SIG-M5 treated with dmso at 0.1 percent for 504 hours (cell line): ENCODE measurements around the gene KIRREL3.

Source experiments
- DNase-seq: peaks from one replicate; lab custom pipeline; 2025; ENCODE audit not compliant: unreplicated experiment; lab: John Stamatoyannopoulos, UW

Gene KIRREL3

GRCh38 chr11:126518972-126519690, 481.4 kb downstream of the KIRREL3 start:
- DNase-seq, result no peak

DNA sequence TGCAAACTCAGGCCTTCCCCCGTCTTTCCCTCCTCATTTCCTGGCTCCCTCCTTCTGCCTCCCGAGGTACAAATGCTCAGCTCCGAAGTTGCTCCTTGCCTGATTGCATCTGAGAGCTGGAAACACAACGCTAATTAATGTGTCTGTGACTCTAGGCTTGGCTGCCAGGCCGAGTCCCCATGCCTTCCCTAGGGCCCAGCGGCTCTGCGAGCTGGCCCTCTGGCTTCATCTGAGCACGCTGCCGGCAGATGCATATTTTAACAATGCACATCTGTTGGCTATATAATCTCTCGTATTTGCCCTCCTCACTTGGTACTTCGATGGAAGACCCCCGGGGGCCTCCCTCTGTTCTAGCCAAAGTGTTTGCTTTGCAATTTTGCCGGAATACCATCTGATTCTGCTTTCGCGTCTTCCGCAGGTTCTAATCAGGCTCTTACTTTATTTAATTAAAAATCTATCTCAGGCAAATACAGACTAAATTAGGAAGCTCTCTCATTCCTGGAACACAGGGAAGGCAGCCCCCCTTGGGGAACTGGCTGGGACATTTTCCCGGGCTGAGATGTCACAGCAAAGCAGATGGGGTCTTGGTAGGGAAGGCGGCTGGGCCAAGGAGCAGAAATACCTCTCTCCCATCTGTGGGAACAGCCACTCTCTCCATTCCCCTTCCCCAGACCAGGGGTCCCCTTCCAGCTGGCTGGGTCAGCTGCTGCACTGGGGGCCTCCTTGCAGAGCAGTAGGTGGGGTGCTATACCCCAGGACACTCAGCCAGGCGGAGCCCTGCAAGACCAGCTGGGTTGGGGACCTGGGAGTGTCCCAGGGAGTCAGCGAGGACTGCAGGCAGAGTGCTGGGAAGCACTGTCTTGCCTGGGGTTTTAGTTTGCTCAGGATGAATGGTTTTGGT, 482.2 kb downstream of the KIRREL3 start:
- no peak for DNase-seq

DNA sequence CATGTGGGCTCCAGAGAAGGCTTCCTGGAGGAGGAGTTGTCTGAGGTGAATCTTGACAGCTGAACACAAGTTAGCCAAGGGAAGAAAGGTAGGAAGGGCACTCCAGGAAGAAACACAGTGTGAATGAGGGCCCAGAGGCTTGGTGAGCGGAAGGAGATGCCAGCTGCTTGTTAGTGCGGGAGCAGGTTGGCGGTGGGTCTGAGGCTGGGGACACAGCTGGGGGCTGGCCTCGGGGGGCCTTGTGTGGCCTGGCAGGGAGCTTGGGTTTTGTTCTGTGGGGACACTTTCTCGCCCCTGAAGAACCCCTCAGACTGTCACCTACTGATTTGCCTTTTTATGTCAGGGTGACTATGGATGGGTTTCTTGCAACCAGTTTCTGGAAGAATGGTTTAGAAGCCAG, 485.1 kb downstream of the KIRREL3 start:
- DNase-seq, result no peak

GRCh38 chr11:126514061-126514693, 486.4 kb downstream of the KIRREL3 start:
- no peak for DNase-seq

- no peak for DNase-seq
Observed at GRCh38 chr11:126512741-126513715, 487.5 kb downstream of the KIRREL3 start.

- DNase-seq, result no peak
Observed at GRCh38 chr11:126512251-126512650, 488.3 kb downstream of the KIRREL3 start.

DNA sequence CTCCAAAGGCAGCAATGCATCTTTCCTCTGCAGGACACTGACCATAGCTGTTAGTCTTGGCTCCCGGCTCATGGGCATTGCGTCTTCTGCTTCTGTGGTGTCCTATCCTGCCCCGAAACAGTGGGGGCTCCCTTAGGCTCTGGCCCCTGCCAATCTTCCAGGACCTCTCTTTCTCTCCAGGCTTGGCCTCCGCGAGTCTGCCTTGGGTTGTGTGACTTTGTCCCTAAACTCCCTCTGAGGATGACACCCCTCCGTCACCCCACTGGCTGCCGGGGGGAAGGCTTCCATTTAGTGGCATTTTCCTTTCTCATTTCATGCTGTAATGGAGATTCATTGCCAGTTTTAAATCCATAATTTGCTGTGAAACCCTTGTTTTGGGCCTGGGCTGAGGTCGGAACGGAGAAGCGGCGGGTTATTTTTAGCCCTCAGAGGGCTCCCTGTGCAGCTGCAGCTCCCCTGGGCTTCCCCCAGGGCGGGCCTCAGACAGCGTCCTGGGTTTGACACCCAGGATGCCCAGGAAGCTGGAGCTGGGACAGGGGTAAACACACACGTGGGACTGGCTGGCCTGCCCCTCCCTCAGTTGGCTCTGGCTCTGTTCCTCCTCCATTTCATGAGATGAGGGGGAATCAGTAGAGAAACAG, 489.0 kb downstream of the KIRREL3 start:
- no peak for DNase-seq

- no peak for DNase-seq
Observed at GRCh38 chr11:126510621-126511370, 489.8 kb downstream of the KIRREL3 start.

DNA sequence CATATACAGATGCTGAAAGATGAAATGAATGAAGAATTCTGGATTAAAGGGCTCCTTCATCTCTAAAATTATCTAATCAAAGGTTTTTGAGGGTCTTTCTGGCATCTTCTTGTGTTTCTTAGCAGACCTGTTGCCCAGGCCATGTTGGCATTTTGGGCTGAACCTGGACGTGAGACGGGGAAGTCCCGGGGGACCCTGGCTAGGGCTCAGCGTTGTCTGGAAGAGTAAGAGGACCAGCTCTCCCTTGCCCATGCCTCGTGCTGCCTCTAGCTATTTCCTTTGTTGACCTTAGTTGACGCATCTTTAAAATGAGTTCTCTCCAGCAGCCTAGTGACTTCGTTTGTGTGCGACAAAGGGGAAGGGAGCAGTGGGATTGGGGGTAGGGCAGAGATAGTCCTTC, 492.9 kb downstream of the KIRREL3 start:
- no peak for DNase-seq

- no peak for DNase-seq
Observed at GRCh38 chr11:126506789-126507188, 493.8 kb downstream of the KIRREL3 start.

DNA sequence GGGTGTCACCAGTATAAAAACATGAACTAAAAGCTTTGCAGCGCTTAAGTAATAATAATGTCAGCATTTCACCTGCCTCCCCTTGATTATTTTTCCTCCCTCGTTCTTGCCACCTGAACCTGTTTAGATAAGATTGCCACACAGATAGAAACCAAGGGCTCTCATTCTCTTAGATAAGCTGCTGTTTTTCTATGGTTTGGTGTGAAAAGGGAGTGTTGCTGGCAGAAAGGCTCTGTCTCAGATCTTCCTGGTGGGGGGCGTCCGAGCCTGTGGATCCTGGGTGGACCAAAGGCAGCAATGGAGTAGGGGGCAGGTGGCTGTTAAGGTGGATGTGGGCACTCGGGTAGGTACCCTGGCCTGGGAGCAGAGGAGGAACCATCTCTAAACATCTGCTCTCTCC, 497.6 kb downstream of the KIRREL3 start:
- no peak for DNase-seq

- no peak for DNase-seq
Observed at GRCh38 chr11:126502159-126502558, 498.4 kb downstream of the KIRREL3 start.

- no peak for DNase-seq
Observed at GRCh38 chr11:126501641-126502040, 498.9 kb downstream of the KIRREL3 start.

GRCh38 chr11:126500981-126501380, 499.6 kb downstream of the KIRREL3 start:
- DNase-seq, result no peak

DNA sequence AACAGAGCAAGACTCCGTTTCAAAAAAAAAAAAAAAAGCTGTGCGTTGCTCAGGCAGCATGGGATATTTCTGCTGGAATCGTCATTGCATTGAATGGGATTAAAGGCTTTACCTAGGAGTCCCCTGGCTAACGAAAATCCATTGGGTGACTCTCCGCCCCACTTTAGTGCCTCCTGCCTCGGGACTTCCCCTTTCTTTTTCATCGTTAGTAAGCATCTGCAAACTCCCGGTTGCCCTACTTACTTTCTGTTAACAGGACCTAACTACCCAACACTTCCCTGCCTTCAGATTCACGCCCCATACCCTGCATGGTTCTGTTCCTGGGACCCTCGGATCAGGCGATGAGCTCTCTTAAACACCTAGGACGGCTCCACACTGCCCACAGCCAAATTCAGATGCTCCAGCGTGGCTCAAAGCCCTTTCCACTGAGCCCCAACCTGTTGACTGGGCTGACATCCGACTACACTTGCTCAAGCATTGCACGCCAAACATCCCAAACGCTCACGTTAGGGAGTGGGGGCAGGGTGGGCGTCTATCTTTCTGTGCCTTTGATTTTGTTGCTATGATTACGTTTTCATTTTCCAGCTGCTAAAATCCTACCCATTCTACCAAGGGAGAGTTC, 501.3 kb downstream of the KIRREL3 start:
- peak; percentile 31 for DNase-seq

DNA sequence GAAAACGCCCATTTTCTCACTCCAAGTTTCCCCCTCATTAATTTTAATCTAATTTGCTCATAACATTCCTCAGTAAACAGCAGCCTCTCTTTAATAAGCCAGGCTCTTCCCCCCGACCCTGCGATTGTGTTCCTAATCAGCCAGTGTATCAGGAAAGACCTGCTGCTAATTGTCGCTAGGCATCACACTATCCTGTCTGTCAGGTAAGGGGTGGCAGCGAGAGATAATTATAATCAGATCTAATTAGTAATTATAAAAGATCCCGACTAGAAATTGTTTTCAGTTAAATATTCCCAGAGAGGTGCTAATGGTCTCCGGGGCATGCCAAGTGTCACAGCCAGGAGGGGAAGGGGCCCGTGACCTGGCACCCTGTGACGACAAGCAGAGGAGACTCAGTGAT, 502.3 kb downstream of the KIRREL3 start:
- DNase-seq, result no peak

- no peak for DNase-seq
Observed at GRCh38 chr11:126497581-126498122, 502.9 kb downstream of the KIRREL3 start.

DNA sequence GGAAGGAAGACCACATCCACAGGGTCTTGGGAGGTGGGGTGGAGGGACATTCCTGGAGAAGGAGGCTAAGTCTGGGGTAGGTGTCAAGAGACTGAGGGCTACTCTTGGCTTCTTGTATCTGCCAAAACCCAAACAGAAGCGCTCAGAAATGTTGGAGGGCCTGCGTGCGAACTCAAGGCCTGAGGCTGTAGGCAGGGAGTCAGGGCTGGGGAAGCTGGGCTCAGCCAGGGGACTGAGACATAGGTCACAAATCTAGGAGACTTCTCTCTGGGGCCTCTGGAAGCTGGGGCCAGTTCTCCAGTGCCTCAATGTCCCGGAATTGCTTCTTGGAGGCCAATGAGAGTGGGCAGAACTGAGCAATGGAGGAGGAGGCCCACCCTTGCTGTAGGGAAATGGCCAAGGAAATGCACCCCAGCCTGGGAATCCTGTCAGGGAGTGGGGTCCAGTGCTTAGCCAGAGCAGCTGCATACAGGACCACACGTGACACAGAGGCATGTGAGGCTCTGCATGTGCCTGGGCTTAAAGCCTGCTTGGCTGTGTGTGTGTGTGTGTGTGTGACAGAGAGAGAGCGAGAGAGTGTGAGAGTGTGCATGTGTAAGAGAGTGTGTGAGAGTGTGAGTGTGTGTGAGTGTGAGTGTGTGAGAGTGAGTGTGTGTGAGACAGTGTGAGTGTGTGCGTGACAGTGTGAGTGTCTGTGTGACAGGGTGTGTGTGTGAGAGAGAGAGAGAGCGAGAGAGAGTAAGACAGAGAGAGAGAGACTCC, 503.8 kb downstream of the KIRREL3 start:
- no peak for DNase-seq
